Measurements from ENCODE around the gene PRDX5.

The PRDX5 gene

DNA sequence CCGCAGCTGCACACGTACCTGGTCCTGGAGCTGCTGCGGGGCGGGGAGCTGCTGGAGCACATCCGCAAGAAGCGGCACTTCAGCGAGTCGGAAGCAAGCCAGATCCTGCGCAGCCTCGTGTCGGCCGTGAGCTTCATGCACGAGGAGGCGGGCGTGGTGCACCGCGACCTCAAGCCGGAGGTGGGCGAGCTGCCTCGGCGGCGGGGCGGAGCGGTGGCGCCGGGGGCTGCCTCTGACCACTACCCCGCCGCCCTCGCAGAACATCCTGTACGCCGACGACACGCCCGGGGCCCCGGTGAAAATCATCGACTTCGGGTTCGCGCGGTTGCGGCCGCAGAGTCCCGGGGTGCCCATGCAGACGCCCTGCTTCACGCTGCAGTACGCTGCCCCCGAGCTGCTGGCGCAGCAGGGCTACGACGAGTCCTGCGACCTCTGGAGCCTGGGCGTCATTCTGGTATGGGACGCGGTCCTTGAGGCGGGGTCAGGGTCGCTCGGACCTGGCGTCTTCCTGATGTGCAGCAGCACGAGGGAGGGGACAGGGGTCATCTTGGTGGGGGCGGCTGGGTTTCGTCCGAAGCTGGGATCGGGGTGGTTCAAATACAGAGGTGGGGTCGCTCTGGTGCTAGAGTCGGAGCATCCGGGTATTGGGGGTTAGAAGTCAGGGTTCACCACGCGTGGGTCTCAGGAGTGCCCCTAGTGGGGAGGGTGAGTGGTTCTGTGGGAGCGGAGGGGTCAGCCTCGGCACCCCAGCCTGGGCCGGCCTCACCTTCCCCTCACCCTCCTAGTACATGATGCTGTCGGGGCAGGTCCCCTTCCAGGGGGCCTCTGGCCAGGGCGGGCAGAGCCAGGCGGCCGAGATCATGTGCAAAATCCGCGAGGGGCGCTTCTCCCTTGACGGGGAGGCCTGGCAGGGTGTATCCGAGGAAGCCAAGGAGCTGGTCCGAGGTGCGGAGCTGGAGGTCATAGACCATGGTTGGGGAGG lies 51.8 kb downstream of the PRDX5 start:
- H3K4me3 ChIP-seq = no peak overlapping the region
- no peak for DNase-seq (ENCODE audit: low spot score)
- no peak overlapping the region for H3K27ac ChIP-seq
- TF ChIP-seq, protein P1, sequence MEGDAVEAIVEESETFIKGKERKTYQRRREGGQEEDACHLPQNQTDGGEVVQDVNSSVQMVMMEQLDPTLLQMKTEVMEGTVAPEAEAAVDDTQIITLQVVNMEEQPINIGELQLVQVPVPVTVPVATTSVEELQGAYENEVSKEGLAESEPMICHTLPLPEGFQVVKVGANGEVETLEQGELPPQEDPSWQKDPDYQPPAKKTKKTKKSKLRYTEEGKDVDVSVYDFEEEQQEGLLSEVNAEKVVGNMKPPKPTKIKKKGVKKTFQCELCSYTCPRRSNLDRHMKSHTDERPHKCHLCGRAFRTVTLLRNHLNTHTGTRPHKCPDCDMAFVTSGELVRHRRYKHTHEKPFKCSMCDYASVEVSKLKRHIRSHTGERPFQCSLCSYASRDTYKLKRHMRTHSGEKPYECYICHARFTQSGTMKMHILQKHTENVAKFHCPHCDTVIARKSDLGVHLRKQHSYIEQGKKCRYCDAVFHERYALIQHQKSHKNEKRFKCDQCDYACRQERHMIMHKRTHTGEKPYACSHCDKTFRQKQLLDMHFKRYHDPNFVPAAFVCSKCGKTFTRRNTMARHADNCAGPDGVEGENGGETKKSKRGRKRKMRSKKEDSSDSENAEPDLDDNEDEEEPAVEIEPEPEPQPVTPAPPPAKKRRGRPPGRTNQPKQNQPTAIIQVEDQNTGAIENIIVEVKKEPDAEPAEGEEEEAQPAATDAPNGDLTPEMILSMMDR (IDR thresholded peaks at IDR 0.05) = no peak

DNA sequence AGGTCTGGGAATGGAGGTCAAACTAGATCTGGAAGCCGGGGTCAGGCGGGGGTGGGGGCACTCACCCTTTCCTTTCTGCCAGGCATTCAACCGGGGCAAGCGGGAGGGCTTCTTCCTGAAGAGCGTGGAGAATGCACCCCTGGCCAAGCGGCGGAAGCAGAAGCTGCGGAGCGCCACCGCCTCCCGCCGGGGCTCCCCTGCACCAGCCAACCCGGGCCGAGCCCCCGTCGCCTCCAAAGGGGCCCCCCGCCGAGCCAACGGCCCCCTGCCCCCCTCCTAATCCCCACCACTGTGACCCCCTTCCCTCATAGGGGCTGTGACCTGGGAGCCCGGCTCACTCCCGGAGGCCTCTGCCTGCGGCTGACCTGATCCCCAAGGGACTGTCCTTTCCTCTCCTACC lies 53.3 kb downstream of the PRDX5 start:
- TF ChIP-seq, protein P1 (IDR thresholded peaks at IDR 0.05) = no peak
- Histone ChIP-seq H3K4me3 (no peak overlapping the region), H3K27ac (no peak overlapping the region)

More for the DNA sequence above, 53.3 kb downstream of the PRDX5 start:
- no peak for DNase-seq (ENCODE audit: low spot score)

Data from coronary artery (tissue), 2 donors.